Lung microvascular endothelial cell (primary cell): ENCODE measurements around the gene ARID4B. TPM values are rescaled to one million over a fixed set of nuclear protein-coding genes. Genes with fewer than 3 reads are reported as not detected.
"Not testable (repeated sequence)": the region's sequence is repeated elsewhere in the genome, so short reads cannot be mapped to it uniquely, and the experiment has no call there.

Experiments
- DNase-seq, 2 donors: peaks; one replicate each; pipeline versions ENCODE4 v3.0.0 to v3.0.0-alpha.2; 2010; ENCODE audit warnings: low read depth in 2 of 2
- total RNA-seq: library from RNA; depleted of rRNA; stranded (reverse); fragments of >200 nt; gene quantifications from 2 replicates; pipeline ENCODE4 v1.2.1, GENCODE V29; 2014

ARID4B gene
- total RNA-seq, 1 donor from 2014 or later = 43.8 TPM

DNA sequence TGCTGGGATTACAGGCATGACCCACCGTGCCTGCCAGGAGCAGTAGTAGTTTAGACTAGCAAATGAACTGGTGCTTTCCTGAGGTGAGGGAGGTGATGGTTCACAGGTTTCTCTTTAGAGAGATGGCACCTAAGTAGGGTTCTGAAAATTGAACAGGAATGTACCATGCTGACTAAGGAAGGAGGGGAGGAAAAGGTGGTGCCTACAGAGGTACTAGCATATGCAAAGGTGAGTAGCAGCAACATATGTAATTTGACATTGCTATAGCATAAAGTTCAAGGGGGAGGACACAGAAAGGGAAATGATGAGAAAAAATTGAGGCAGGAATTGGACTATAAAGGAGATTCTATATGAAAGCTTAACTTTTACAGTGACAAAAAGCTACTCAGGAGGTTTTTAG, 101.0 kb downstream of the ARID4B start:
- DNase-seq = no peak

DNA sequence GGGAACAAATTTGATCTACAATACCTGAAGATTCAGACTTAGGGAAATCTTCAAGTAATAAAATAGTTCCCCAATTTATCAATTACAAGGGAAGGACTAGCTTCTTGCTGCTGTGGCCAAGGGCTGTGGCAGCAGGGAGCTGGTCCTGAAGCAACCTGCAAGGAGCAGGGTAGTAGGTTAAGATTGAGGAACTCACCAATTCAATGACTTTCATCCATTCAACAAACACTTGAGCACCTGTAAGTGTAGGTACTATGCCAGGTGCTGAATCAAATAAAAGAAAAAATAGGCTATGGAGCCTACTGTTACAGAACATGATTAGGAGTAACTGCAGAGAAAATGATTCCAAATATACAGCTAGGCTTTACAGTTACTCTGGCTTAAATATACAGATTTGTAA, 102.7 kb downstream of the ARID4B start:
- DNase-seq = no peak

DNA sequence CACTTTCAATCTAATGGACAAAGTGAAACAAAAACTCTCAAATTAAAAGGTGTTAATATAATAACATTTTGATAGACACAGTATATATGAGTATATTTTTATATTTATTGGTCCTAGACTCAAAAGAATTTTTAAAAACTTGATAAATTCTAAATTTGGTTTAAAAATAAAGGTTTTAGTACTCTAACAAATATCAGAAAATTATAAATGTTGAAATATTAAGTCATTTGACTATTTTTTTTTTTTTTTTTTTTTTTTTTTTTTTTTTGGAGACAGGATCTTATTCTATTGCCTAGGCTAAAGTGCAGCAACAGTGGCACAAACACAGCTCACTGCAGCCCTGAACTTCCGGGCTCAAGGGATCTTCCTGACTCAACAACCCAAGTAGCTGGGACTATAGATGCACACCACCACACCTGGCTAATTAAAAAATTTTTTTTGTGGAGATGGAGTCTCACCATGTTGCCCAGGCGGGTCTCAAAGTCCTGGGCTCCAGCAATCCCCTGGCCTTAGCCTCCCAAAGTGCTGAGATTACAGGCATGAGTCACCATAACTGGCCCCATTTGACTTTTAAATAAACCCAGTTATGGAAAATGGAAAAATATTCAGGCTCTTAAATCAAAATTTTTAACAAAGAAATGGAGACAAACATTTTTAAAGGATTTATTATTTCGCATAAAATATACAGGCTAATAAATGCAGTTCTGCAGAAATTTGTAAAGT, 106.2 kb downstream of the ARID4B start:
- no peak for DNase-seq

DNA sequence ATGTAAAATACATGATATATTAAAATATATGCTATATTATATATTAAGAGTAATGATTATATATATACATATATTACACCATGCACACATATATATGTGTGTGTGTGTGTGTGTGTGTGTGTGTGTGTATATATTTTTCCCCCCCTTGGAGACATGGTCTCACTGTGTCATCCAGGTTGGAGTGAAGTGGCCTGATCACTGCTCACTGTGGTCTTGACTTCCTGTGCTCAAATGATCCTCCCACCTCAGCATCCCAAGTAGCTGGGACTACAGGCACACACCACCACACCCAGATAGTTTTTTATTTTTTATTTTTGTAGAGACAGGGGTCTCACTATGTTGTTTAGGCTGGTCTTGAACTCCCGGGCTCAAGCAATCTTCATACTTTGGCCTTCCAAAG, 112.5 kb downstream of the ARID4B start:
- DNase-seq = no peak

DNA sequence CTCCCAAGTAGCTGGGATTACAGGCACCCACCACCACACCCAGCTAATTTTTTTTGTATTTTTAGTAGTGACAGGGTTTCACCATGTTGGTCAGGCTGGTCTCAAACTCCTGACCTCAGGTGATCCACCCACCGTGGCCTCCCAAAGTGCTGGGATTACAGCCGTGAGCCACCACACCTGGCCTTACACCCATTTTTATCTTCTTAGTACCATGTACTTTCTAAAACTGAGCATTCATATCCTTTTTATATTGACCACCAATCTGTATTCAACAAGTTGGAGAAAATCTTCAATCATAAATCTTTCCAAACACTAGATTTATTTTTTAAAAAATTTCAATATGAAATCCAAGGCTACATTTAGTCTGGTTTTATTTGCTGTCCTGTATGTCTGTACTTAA, 113.0 kb downstream of the ARID4B start:
- not testable (repeated sequence) for DNase-seq

DNA sequence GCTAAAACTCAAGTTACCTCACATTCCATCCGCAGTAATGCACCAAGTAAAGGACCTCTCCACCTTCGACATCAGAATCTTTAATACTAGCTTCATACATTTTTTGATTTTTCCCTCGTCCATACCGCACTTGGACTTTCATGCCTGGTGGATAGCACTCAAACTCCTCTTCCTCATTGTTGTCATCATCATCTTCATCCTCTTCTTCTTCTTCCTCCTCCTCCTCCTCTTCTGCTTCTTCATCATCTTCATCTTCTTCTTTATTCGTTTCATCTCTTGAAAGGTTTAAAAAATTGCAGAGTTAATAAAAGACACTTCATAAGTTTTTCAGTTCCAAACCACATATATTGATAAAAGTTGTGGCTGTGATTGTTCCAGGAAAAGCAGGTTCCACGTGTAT, 114.2 kb downstream of the ARID4B start:
- no peak for DNase-seq

DNA sequence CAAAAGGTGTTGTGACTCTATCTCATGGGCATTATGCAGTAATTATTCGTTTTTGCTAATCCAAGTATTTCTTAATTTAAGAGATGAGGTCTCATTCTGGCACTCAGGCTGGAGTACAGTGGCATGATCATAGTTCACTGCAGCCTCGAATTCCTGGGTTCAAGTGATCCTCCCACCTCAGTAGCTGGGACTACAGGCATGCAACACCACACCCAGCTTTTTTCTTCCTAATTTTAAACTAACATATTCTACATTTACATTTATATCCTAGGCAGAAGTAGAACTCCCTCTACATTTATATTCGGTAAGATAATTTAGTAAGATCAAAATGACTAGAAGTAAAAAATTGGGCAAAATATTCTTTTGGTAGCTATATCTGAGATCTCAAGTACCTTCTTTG, 116.5 kb downstream of the ARID4B start:
- no peak for DNase-seq

DNA sequence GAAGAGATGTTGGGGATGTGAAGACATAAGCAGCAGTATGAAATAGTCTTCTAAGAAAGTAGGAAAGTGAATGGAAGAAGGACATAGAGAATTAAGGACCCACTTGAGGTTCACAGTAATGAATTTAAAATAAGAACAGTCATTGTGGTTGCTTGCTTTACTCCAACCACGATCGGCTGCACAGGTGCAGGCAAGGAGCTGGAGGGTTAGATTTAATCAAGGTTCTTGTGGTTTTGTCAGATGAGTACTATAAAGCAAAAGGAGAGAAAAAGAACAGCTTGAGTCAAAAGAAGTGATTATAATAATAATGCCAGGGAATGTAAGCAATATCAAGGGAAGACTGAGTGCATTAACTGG, 120.8 kb downstream of the ARID4B start:
- no peak for DNase-seq

DNA sequence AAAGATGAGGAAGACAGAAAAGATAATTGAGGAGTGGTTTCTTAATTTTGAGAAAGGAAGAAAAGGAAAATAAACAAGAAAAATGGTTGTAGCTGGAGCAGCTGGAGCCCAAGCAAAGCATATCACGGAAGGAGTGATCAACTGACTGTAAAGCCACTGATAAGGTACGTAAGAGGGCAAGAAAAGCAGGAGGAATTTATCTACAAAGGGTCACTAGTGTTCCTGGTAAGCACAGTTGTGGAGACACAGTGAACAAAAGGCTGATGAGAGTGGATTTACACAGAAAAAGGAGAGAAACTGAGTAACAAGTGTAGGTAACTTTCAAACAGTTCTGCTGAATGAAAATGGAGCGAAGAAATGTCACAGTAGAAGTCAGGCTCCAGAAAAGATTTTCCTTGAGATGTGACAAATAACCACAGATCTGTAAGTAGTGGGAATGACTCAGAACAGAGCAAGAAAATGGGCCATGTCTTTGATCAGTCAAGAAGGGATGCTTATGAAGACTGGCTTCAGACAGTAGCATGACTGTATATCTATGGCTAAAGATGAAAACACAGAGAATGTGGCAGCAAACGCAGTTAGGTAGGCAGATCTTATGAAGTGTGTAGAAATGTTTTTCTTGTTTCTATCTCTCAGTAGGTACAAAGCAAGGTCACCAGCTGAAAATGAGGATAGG, 121.3 kb downstream of the ARID4B start:
- no peak for DNase-seq

DNA sequence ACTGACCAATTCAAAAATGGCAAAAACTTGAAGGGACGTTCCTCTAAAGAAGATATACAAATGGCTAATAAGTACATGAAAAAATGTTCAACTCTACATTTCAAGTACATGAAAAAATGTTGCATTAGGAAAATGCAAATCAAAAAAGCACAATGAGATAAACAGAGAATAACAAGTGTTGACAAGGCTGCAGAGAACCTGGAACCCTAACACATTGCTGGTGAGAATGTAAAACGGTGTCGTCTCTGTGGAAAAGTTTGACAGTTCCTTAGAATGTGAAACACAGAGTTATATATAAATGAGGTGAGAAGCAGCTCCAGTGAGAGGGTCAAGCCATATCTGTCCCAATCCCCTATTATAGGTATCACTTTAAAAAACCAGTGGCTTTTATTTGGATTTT, 122.3 kb downstream of the ARID4B start:
- no peak for DNase-seq

DNA sequence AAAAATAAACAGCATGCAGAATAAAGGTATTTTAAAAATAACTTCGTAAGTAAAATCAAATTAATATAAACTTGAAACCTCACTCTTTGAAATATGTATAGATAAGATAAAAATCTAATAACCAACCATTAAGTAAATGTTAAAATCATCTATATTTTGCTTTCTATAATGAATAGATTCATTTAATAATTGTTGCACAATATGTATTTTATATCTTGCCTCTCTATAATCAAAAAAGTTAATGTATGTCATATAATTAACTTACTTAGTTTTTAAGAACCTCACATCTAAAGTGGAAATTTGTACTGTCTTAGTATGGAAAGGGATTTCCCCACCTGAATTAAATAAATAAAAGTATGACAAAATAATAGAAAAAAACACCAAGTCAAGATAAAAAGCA, 124.6 kb downstream of the ARID4B start:
- no peak for DNase-seq

DNA sequence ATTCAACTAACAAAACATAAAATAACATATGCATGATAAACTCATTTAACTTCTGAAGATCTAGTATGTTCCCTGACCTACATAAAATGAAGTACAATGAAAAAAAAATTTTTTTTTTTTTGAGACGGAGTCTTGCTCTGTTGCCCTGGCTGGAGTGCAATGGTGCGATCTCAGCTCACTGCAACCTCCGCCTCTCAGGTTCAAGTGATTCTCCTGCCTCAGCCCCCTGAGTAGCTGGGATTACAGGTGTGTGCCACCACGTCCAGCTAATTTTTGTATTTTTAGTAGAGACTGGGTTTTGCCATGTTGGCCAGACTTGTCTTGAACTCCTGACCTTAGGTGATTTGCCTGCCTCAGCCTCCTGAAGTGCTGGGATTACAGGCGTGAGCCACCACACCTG, 125.5 kb downstream of the ARID4B start:
- not testable (repeated sequence) for DNase-seq

DNA sequence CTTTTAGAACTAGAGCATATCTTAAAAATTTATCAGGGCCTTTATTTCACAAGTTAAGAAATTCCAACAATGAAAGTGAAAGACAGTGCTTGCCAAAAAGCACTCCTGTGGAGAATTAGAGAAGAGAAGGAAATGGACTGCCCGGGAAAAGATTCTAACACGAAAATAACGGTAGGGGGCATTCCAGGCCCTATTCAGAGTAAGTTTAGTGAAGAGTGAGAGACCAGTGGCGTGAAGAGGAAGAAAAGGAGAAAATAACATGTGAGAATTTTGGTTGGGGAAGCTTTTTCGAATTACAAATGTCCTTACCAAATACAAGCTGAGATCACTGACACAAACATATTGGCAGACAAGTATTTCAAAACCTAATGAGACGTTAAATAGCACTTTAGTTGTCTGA, 128.5 kb downstream of the ARID4B start:
- DNase-seq = peak; percentile 60 to 67

DNA sequence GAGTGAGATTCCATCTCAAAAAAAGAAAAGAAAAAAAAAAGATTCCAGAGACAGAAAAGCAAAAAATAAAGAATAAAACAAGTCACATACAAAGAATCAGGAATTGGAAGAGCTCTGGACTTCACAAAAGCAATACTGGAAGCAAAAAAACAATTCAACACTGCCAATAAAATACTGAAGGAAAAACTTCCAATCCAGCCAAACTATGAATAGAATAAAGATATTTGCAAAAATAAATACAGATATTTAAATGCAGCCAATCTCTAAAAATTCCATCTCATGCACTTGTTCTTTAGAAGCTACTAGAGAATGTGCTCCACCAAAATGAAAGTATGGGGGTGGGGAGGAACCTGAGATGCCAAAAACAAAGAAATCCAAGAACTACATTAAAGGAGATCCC, 137.5 kb downstream of the ARID4B start:
- no peak for DNase-seq

DNA sequence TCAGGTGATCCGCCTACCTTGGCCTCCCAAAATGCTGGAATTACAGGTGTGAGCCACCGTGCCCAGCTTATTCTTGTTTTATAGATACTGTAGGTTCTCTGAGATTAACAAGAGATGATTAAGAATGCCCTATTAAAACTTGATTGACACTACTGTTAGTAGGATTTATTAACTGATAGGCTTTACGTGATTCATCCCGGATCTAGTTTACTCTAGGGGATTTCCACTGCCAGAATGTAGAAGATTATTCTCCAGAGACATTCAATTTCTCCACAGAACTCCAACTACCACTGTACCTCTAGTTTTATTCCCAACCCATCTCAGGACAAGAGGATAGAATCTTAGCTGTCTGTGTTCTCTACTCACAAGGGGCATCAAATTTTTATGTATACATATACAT, 140.7 kb downstream of the ARID4B start:
- no peak for DNase-seq

DNA sequence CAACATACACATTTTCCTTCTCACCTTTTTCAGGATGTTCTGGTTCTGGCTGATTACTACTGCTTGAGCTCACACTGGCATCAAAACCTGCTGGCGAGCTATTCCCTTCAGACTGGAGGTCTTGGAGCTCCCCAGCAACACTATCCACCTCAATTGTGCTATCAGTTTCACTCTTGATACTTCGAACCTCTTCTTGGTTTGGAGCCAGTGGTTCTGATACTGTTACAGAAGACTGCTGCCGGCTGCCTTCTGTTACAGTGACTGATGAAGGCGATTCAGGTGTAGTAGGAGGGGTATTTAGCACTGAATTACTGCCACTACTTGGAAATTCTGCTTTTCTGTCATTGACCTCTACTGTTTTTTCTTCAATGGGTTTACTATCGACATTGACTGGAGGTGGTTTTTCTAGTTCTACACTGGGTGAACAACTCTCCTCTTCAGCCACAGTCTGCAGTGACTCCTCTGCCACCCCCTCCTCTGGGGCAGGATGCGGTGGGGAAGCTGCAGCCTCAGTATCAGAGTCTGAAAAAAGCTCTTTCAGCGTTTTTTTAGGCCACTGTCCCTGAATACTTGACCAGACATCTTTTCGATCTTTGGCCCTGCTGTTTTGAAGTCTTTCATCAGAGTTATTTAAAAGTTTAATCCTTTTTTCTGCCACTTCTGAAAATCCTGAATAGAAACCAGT, 146.3 kb downstream of the ARID4B start:
- DNase-seq = no peak

DNA sequence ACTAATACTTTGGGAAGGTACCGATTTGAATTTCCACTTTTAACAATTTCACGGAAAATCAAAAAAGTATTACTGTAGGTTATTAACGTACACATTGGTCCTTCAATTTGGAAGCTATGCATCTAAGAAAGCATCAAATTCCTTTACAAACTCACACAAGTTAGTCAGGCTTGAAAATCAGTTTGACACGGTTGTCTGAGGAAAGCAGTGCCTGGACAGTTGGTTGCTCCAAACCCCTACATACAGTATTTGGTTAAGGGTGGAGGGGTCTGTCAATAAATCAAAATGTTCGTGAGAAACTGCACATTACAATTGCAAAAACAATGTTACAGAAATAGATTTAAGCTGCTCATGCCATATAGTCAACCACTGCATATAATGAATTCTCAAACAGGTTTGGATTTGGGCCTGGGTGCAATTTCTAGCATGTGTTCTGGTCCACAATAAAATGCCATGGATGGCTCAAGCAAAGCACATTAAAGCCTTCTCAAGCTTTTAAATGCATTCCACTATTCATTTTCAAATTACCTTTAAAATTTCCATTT, 147.0 kb downstream of the ARID4B start:
- DNase-seq = no peak

DNA sequence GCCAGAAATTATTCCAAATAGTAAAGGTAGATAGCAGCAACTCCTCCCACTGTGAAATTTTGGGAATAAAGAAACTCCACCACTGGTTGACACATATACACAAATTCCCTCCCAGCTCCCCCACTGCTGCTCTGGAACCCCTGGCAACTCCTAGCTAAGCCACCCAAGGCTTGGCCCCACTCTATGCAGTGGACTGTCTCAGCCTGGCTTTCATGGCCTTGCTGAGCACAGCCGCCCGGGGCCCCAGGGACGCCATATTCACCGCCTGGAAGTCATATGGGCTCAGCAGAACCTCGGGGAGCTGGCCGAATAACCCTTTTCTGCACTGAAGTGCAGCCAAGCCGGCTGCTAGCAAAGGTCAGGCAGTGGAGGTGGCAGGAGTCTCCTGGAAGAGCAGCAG, 151.5 kb downstream of the ARID4B start:
- DNase-seq = no peak

DNA sequence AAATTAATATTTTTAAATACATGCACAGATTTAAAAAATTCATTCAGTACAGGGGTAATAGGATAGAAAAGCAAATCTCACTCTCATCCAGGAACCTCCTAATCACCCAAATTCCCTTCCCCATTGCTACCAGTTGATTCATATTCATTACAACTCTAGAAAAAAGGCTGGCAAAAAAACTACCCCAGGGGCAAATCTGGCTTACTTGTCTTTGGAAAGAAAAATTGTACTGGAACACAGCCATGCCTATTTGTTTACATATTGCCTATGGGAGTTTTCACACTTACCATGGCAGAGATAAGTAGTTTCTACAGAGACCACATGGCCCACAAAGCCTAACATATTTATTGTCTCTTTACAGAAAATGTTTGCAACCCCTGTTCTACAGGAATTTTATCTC, 158.0 kb downstream of the ARID4B start:
- DNase-seq = no peak

DNA sequence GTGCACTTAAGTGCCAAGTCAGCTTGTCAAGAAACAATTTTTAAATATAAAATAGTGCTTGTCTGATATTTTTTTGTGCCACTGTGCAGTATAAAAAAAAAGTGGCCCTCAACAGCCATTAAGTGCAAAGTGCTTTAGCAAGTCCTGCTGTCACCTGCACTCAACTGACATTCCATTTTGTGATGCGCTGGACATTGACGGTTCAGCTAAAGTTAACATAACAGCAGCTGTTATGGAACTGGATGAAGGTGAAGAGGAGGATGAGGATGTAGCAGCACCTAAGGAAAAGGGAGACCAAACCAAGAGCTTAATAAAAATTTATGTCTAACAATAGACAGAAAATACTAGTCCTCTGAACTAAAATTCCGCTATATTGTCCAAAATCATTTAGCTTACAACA, 159.6 kb downstream of the ARID4B start:
- no peak for DNase-seq

DNA sequence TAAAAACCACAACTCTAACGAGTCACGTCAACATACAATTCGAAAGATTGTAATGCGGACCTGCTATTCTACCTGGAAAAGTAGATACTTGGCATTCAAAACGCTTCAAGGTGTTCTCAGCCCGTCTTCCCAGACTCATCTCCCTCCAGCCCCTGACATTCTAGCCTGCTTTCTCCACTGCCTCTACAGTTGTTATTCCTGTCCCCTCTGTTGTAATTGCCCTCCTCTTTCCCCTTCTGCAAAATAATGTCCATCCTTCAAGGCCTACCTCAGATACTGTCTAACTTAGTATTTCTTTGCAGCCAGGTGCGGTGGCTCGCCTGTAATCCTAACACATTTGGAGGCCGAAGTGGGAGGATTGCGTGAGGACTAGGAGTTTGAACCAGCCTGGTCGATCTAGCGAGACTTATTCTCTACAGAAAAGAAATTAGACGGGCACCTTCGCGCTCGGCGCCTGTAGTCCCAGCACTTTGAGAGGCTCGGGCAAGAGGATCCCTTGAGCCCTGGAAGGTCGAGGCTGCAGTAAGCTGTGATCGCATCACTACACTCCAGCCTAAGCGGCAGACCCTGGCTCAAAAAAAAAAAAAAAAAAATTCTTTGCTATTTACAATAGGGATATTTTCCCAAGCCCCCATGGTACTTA, 166.2 kb downstream of the ARID4B start:
- DNase-seq = peak in 1 of 2 donors; percentile 1
